GM12872 (cell line): ENCODE results near the gene KMT2B.

ENCODE experiments used
- TF ChIP-seq, protein P1 (sequence below): IDR thresholded peaks from 3 replicates; pipeline ENCODE4 v1.5.1; 2011; ENCODE audit warnings: low read depth, mild to moderate bottlenecking, low read length, moderate library complexity; ENCODE audit not compliant: insufficient read depth

KMT2B gene

DNA sequence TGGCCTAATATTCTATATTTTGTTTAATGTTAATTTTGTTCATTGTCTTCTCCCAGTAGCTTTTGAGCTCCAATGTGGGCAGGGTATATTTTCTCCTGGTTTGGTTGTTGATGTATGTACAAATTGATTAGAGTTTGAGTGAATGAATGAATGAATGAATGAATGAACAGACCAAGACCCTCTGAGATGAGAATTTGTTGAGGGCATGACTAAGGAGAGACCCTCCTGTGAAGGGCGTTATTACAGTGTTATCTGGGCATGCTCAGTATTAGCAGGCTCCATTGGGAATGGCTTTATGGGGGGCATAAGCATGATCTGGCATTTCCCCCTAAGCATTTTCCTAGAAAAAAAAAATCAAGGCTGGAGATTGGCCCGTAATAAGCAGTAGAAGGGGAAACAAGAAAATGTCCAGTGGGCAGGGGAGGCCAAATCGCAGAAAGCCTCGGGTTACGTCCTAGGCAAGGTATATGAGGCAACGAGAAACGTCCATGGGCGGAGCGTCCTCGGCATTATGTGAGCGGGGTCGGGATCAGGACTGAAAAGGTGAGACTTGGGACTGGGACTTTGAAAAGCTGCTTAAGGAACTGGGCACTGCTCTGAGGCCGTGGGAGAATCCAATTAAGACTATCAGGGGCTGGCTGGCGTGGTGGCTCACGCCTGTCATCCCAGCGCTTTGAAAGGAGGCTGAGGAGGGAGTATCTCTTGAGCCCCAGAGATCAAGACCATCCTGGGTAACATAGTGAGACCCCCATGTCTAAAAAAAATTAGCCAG, 56.7 kb downstream of the KMT2B start:
- TF ChIP-seq, protein P1, sequence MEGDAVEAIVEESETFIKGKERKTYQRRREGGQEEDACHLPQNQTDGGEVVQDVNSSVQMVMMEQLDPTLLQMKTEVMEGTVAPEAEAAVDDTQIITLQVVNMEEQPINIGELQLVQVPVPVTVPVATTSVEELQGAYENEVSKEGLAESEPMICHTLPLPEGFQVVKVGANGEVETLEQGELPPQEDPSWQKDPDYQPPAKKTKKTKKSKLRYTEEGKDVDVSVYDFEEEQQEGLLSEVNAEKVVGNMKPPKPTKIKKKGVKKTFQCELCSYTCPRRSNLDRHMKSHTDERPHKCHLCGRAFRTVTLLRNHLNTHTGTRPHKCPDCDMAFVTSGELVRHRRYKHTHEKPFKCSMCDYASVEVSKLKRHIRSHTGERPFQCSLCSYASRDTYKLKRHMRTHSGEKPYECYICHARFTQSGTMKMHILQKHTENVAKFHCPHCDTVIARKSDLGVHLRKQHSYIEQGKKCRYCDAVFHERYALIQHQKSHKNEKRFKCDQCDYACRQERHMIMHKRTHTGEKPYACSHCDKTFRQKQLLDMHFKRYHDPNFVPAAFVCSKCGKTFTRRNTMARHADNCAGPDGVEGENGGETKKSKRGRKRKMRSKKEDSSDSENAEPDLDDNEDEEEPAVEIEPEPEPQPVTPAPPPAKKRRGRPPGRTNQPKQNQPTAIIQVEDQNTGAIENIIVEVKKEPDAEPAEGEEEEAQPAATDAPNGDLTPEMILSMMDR = no peak

GRCh38 chr19:35775046-35775297, 57.2 kb downstream of the KMT2B start:
- TF ChIP-seq, protein P1 = no peak

- TF ChIP-seq, protein P1 = no peak
These were observed 57.7 kb downstream of the KMT2B start, which contains the start of gene ARHGAP33 for GRCh38 chr19:35775298-35776101. Gene ARHGAP33, plus strand, starts transcription at chr19:35775564. Its CDS starts 95 bp downstream, at chr19:35775659.

GRCh38 chr19:35776102-35776788, 58.4 kb downstream of the KMT2B start:
- TF ChIP-seq, protein P1 = no peak

DNA sequence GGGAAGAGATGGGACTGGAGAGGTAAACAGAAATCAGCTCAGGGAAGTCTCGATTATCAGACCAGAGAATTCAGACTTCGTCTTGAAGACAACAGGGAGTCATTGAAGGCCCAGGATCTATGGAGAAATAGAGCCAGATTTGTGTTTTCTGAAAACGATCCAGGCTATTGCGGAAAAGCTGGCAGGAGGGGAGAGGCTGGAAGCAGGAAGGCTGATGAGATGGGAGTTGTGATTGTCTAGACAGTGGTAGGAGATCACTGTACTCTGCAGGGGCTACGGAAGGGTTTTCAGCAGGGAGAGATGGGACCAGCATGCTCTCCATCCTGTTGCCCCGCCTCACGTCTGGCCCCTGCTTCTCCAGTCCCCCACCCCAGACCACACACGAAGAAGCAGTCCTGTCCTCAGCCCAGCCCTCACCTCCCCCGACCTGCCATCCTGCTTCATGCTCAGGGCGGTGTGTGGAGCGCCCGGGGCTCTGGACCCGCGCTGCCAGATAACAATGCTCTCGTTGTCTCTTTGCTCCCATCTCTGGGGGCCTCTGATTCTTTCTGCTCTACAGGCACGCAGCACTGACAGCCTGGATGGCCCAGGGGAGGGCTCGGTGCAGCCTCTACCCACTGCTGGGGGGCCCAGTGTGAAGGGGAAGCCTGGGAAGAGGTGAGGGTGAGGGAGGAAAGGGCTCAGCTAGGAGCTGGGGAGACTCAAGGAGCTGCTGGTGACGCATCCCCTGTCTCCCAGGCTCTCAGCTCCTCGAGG, 59.5 kb downstream of the KMT2B start:
- TF ChIP-seq, protein P1 = no peak

DNA sequence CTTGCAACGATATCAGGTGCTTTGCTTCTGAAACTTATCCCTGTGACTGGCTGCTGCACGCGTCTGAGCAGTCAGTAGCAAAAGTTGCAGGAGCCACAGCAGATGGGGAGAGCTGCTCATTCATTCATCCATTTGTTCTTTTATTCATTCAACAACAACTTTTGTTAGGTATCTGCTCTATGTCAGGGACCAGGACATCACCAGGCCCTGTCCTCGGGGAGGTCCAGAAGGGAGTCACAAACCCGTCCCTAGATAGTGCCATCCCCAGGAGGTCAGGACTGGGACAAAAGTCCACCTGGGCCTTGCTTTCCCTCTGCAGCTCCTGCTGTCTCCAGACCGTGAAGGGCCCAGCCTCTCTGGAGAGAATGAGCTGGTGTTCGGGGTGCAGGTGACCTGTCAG, 60.2 kb downstream of the KMT2B start:
- TF ChIP-seq, protein P1 = no peak

GRCh38 chr19:35779033-35779432, 61.2 kb downstream of the KMT2B start:
- TF ChIP-seq, protein P1 = no peak
